ENCODE results near the gene RNF26. TPM values are rescaled to one million over a fixed set of nuclear protein-coding genes. Genes with fewer than 3 reads are reported as not detected.

Gene RNF26
- total and polyA plus RNA-seq, 2 of the 13 experiments (the other 11 are each of a cell fraction or from before 2014, with no cell fraction given) = 11.9 to 26.3 TPM

- TF ChIP-seq GFI1 (CRISPR knock-in tag; IDR thresholded peaks at IDR 0.05; ENCODE audit: borderline replicate concordance) (no peak), ZNF574 (CRISPR knock-in tag; IDR thresholded peaks at IDR 0.05) (peak; percentile 82), ZNF674 (CRISPR knock-in tag; IDR thresholded peaks at IDR 0.05; ENCODE audit: low read depth) (no peak), KDM6A (CRISPR knock-in tag; IDR thresholded peaks at IDR 0.05; ENCODE audit: low read depth) (peak; percentile 48; the same call in 1 of the 2 replicates), ZSCAN29 (CRISPR knock-in tag; conservative IDR thresholded peaks at IDR 0.05) (peak; percentile 59; the same call in 1 of the 2 replicates), ZNF460 (CRISPR knock-in tag; IDR thresholded peaks at IDR 0.05; ENCODE audit: borderline replicate concordance) (peak; percentile 52; the same call in 1 of the 2 replicates), FOSL2 (CRISPR knock-in tag; IDR thresholded peaks at IDR 0.05) (peak; percentile 99), THAP8 (CRISPR knock-in tag; IDR thresholded peaks at IDR 0.05; ENCODE audit: borderline replicate concordance) (no peak), ZNF879 (CRISPR knock-in tag; IDR thresholded peaks at IDR 0.05) (no peak), POLR2AphosphoS5 (IDR thresholded peaks at IDR 0.05; ENCODE audit: low read depth, low read length) (peak; percentile 23; the same call in 1 of the 2 replicates), ZNF749 (CRISPR knock-in tag; IDR thresholded peaks at IDR 0.05; ENCODE audit: borderline replicate concordance) (peak; percentile 52; the same call in 1 of the 2 replicates), CSRNP2 (CRISPR knock-in tag; conservative IDR thresholded peaks at IDR 0.05; ENCODE audit: low read depth) (no peak), ZNF772 (CRISPR knock-in tag; IDR thresholded peaks at IDR 0.05) (no peak; the same call in 1 of the 2 replicates), IKZF5 (CRISPR knock-in tag; IDR thresholded peaks at IDR 0.05) (peak; percentile 56; the same call in 1 of the 2 replicates), ZNF777 (CRISPR knock-in tag; IDR thresholded peaks at IDR 0.05) (no peak), FOXO4 (CRISPR knock-in tag; conservative IDR thresholded peaks at IDR 0.05) (no peak), CBX1 (IDR thresholded peaks at IDR 0.05; ENCODE audit: low read depth) (no peak)
These were observed 34.1 kb downstream of the RNF26 start (continued) for GRCh38 chr11:119368121-119369034.
